ENCODE data around the gene TP53I13.
A peak's percentile ranks its signal among the peaks of the same experiment; 100 is the strongest.

The TP53I13 gene

DNA sequence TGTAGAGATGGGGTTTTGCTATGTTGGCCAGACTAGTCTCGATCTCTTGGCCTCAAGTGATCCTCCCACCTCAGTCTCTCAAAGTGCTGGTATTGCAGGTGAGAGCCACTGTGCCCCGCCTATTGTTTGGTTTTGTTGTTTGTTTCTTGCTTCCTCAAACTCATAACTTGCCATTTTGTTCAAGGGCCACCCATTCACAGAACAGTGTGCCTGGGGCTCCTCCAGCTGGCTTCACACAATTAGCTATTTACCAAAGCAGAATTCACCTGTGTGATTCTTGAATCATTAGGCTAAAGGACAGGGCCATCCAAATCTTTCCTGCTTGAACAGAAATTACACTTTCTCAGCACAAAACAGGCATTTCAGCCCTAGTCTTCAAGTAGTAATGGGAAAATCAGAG is 8.9 kb upstream of the TP53I13 start:
- FAIRE-seq (no peak), DNase-seq (ENCODE audit: insufficient read length) (no peak)
- TF ChIP-seq TAF1 (IDR thresholded peaks at IDR 0.05; ENCODE audit: borderline replicate concordance, low read depth, low read length) (no peak), POLR2AphosphoS5 (IDR thresholded peaks at IDR 0.05; ENCODE audit: low read depth, low read length) (no peak), POLR2A (IDR thresholded peaks at IDR 0.05; ENCODE audit: low read depth, low read length) (no peak)

- DNase-seq (ENCODE audit: insufficient read length) (no peak), FAIRE-seq (no peak)
- TF ChIP-seq TAF1 (IDR thresholded peaks at IDR 0.05; ENCODE audit: borderline replicate concordance, low read depth, low read length) (no peak), POLR2AphosphoS5 (IDR thresholded peaks at IDR 0.05; ENCODE audit: low read depth, low read length) (no peak), POLR2A (IDR thresholded peaks at IDR 0.05; ENCODE audit: low read depth, low read length) (no peak)
Measured at GRCh38 chr17:29560316-29560715, 8.2 kb upstream of the TP53I13 start.

DNA sequence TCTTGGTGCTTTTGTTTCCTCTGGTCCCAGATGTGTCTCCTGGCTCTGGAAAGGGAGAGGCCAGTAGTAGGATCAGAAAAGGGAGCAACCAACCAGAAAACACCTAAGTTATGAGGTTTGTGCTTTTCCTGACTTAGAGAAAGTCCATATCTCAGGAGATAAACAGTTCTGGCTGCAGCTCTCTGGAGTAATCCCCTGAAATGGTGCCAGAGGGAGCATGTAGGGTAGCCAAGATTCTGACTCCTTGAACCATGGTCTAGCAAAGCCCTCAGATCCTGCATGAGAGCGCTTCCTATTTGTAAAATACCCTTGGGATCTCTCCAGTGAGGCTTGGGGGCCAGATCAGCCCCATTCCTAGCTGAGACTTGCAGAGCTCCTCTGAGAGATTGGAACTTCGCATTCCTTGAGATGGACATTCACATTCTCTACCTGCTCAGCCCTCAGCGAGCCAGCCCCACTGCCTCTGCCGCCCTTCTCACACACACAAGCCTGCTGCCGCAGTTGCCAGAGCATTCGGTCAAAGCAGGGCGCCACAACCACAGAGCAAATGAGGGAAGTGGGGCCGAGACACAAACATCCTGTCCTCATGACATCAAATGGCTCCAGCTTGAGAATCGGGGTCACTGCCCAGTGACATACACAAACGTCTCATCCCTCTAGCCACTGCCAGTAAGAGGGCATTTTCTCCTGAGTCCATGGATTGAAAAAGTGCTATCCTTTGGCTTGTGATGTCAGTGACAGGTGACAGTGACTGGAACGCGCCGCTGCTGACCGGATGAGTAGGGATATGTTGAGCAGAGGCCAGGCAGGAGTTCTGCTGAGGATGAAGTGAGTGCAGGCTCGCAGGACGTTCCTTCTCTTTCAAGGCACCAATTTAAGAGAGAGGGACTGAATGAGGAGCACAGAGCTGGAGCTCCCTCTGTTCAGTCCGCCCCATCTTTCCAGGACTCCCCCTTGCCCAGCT is 6.7 kb upstream of the TP53I13 start:
- no peak for DNase-seq (ENCODE audit: insufficient read length)
- TF ChIP-seq POLR2AphosphoS5 (IDR thresholded peaks at IDR 0.05; ENCODE audit: low read depth, low read length): no peak
- TF ChIP-seq POLR2A (IDR thresholded peaks at IDR 0.05; ENCODE audit: low read depth, low read length): no peak
- TF ChIP-seq TAF1 (IDR thresholded peaks at IDR 0.05; ENCODE audit: borderline replicate concordance, low read depth, low read length): no peak

GRCh38 chr17:29562615-29563014 is 5.9 kb upstream of the TP53I13 start:
- DNase-seq (ENCODE audit: insufficient read length) (no peak), FAIRE-seq (no peak)
- no peak for TF ChIP-seq TAF1 (IDR thresholded peaks at IDR 0.05; ENCODE audit: borderline replicate concordance, low read depth, low read length)
- no peak for TF ChIP-seq POLR2AphosphoS5 (IDR thresholded peaks at IDR 0.05; ENCODE audit: low read depth, low read length)
- no peak for TF ChIP-seq POLR2A (IDR thresholded peaks at IDR 0.05; ENCODE audit: low read depth, low read length)

More for the DNA sequence above, 6.7 kb upstream of the TP53I13 start:
- no peak for FAIRE-seq

DNA sequence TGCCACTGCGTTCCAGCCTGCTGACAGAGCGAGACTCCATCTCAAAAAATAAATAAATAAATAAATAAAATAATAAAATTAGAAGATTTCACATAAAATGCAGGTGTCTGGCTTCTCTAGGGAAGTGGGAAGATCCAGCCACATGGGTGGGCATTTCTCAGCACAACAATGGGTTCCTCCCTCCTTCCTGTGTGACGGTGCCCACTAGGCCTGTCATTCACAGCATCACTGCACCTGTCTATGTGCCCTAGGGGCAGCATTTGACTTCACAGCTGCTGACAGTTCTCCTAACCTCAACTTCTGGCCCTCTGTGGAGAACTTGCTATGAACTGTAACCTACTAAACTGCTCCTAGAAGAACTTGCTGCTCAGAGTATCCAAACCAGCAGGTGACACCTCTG is 4.7 kb upstream of the TP53I13 start:
- FAIRE-seq (no peak), DNase-seq (ENCODE audit: insufficient read length) (no peak)
- TF ChIP-seq TAF1 (IDR thresholded peaks at IDR 0.05; ENCODE audit: borderline replicate concordance, low read depth, low read length): no peak
- TF ChIP-seq POLR2AphosphoS5 (IDR thresholded peaks at IDR 0.05; ENCODE audit: low read depth, low read length): no peak
- no peak for TF ChIP-seq POLR2A (IDR thresholded peaks at IDR 0.05; ENCODE audit: low read depth, low read length)

DNA sequence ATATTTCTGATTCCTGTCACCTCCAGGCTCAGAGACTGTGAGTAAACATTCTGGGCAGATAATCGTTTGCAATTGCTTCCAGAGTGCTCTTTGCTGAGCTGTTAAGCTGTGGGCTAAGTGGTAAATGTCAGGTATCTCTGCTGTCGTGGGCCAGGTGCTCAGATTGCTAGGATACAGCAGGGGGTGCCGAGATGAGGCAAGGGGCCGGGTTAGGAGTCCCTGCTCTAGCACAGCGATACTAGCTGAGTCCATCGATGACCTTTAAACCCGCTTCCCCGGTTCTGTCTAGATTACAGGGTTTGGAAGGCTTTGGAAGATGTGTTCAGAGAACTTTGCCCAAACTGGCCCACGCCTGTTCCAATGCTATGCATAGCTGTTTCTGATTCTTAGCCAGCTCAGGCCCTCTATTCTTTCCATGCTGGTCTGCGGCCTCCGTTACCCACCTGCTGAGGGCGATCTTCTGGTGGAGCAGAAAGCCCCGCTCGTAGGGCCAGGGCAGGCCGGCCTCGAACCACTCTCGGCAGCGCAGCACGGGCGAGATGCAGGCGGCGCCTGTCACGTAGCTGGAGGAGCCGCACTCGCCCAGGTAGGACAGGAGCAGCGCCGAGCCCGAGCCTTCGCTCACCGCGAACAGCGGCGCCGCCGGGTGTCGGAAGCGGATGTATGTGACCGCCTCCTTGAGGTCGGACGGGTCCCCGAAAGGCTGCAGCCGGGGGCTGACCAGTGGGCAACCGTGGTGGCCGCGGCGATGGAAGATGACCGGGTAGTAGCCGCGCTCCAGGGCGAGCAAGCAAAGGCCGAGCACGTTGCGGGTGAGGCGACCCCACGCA is 2.6 kb upstream of the TP53I13 start:
- peak; percentile 52 for DNase-seq (ENCODE audit: insufficient read length)
- TF ChIP-seq TAF1 (IDR thresholded peaks at IDR 0.05; ENCODE audit: borderline replicate concordance, low read depth, low read length) (no peak), POLR2A (IDR thresholded peaks at IDR 0.05; ENCODE audit: low read depth, low read length) (no peak), POLR2AphosphoS5 (IDR thresholded peaks at IDR 0.05; ENCODE audit: low read depth, low read length) (no peak)
- peak; percentile 70 for FAIRE-seq

GRCh38 chr17:29566473-29567303 is 1.8 kb upstream of the TP53I13 start, which contains the start of gene ABHD15:
Gene ABHD15, minus strand, starts transcription at chr17:29567037. Its CDS starts 71 bp downstream, at chr17:29566966.
- DNase-seq (ENCODE audit: insufficient read length): peak; percentile 63
- no peak for TF ChIP-seq POLR2AphosphoS5 (IDR thresholded peaks at IDR 0.05; ENCODE audit: low read depth, low read length)
- TF ChIP-seq POLR2A (IDR thresholded peaks at IDR 0.05; ENCODE audit: low read depth, low read length): no peak
- TF ChIP-seq TAF1 (IDR thresholded peaks at IDR 0.05; ENCODE audit: borderline replicate concordance, low read depth, low read length): no peak
- FAIRE-seq: peak; percentile 14

- FAIRE-seq: no peak
- no peak for TF ChIP-seq TAF1 (IDR thresholded peaks at IDR 0.05; ENCODE audit: borderline replicate concordance, low read depth, low read length)
- DNase-seq (ENCODE audit: insufficient read length): no peak
Measured at GRCh38 chr17:29567304-29567553, 1.3 kb upstream of the TP53I13 start.

DNA sequence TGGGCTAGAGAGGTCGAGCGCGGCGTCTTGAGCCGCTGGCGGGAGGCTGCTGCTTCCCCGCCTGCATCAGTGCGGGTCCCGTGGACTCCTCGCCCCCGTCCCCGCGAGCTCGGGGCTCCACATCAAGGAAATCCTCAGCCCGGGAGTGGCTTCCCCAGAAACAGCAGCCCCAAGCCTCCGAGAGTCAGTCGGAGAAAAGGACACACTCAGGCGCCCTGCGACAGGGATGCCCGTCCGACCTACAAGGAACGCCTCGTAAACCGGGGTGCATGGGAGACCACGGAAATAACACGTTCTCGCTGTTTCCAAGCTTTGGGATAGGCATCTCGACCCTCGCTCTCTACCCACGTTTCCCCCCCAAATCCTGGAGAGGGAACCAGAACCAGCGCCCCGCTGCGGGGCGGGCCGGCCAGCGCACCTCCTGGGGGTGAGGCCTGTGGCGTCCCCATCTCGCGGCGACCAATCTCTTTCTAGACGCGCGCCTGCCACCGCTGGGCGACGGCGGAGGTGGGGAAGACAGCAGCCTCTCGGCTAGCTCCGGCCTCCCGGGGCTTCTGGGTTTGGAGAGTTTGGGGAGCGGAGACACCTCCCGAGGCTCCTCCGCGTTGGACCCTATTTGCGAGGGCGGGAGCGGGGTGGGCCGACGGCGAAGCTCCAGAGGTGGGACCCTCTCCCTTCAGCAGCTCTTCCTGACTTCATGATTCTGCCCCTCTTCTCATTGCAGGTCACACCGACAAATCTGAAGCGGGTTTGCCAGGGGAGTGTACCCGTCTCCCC is 759 bp upstream of the TP53I13 start:
- peak; percentile 81 for DNase-seq (ENCODE audit: insufficient read length)
- FAIRE-seq: peak; percentile 56
- no peak for TF ChIP-seq POLR2AphosphoS5 (IDR thresholded peaks at IDR 0.05; ENCODE audit: low read depth, low read length)
- no peak; the same call in 1 of the 2 replicates for TF ChIP-seq POLR2A (IDR thresholded peaks at IDR 0.05; ENCODE audit: low read depth, low read length)
- TF ChIP-seq TAF1 (IDR thresholded peaks at IDR 0.05; ENCODE audit: borderline replicate concordance, low read depth, low read length): no peak

- DNase-seq (ENCODE audit: insufficient read length): no peak
- TF ChIP-seq POLR2AphosphoS5 (IDR thresholded peaks at IDR 0.05; ENCODE audit: low read depth, low read length): no peak
- no peak for TF ChIP-seq POLR2A (IDR thresholded peaks at IDR 0.05; ENCODE audit: low read depth, low read length)
- no peak for TF ChIP-seq TAF1 (IDR thresholded peaks at IDR 0.05; ENCODE audit: borderline replicate concordance, low read depth, low read length)
- no peak for FAIRE-seq
Measured at GRCh38 chr17:29569245-29569950, 897 bp downstream of the TP53I13 start.
